DLD1 (cell line): Measurements from ENCODE around the gene RAP1GAP2.

Source experiments
- in situ Hi-C: cut with HindIII; loops from 2 replicates; pipeline ENCODE4 v1.10.0; 2017; ENCODE audit warnings: low sequenced_read_pairs

RAP1GAP2 gene

GRCh38 chr17:2852221-2852620 lies 56.0 kb downstream of the RAP1GAP2 start:
- in situ Hi-C loops, result loop anchor here (5.0 to 25.0 kb wide), 3 partner anchors 65 to 165 kb away; no protein-coding TSS in a partner anchor

DNA sequence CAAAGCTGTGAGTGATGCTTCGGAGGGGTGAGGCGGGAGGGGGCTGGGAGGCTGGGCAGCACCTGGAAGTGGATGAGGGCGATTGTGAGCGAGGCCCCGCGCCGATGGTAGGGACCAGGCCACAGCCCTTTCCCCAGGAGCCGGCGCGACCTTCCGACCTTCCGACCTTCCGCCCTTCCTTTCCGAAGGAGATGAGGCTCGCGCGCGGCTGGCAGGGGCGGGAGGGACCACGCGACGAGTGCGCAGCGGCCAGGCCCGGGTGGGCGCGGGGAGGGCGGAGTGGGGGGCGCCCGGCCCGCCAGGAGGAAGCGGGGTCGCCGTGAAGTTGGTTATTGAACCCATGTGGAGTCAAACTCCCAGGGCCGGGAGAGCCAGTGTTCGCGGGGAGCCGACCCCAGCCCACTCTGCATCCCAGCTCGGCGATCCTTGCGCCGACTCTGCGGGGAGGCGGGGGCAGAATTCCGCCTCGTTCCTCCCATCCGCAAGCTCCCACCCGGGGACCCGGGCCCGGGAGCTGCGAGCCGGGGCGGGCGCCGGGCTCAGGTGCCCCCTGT lies 56.6 kb downstream of the RAP1GAP2 start:
- in situ Hi-C loops, result loop anchor here (5.0 to 25.0 kb wide), 3 partner anchors 64 to 164 kb away; no protein-coding TSS in a partner anchor

DNA sequence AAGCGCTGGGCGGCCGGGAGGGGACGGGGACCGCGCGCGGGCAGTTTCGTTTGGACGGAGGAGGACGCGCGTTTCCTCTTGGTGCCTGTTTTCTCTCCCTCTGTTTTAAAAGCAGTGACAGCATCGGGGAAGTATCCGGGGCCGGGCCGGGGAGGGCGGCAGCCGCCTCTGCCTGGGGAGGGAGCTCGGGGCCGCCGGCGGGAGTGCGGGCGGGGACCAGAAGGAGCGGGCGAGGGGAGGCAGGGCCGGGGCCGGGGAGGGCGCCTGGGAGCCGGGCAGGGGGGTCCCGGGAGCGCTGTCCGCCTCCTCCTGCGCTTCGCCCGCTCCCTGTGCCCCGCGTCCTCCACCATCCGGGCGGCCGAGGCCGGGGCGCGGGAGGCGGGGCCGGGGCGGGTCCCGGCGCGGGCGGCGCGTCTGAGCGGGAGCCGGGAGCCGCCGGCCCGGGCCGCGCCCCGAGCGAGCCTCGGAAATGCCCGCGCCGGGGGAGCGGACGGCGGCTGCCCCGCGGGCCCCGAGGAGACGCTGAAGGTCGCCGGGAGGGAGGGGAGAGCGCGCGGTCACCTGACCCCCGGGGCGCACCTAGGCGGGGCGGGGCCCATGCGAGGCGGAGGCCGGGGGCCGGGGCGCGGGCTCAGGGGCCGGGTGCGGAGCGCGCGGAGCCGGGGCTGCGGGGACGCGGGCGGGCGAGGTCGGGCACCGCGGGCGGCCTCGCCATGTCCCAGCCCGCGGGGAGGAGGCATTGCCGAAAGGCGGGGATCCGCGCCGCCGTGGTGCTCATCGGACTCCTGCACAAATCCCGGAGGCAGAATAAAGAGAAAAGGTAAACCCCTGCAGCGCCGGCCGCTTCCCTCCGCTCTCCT lies 57.3 kb downstream of the RAP1GAP2 start:
- in situ Hi-C loops, result loop anchor here (5.0 to 25.0 kb wide), 3 partner anchors 64 to 164 kb away; no protein-coding TSS in a partner anchor

DNA sequence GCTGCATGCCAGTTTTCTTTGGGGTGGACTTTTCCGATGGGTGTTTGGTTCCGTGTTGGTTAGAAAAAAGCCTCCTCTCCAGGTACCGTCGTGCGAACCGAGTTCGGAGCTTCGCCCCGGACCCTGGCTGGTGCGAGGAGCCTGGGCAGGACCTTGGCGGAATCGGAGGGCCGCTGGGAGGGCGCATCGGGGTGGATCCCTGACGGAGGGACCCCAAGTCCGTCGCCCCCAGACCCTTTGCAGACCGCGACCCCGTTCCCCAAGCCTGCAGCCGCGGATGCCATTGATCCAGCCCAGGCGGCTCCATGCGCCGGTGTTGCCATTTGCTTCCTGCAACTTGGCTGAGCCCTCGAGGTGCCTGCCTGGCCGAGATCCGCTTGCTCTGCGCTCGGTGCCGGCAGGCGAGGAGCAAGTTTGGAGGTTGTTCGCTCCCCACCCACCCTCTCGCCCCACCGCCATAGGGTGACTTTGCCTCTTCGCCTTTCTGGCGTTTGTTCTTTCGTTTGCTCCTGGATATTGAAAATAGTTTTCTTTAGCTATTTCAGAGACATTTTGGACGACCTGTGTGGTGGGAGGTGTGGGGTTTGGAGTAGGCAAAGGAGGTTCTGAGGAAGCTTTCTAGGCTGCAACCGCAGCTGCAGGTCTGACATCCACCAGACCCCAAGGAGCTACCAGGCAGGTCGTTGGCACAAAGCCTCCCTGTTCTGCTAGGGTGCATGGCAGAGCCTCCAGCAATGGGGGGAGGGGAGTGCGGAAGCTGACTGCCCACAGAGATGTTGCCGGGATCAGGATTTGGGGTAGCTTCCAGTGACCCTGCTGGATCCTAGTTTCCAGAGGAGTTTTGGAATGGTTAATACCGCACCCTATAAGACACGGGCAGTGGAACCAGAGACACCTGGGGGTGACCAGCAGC lies 58.2 kb downstream of the RAP1GAP2 start:
- in situ Hi-C loops, result loop anchor here (5.0 to 25.0 kb wide), 3 partner anchors 63 to 163 kb away; no protein-coding TSS in a partner anchor

GRCh38 chr17:2855063-2855600 lies 58.9 kb downstream of the RAP1GAP2 start:
- in situ Hi-C loops, result loop anchor here (25.0 kb wide), 1 partner anchor 93 kb away; no protein-coding TSS in a partner anchor

DNA sequence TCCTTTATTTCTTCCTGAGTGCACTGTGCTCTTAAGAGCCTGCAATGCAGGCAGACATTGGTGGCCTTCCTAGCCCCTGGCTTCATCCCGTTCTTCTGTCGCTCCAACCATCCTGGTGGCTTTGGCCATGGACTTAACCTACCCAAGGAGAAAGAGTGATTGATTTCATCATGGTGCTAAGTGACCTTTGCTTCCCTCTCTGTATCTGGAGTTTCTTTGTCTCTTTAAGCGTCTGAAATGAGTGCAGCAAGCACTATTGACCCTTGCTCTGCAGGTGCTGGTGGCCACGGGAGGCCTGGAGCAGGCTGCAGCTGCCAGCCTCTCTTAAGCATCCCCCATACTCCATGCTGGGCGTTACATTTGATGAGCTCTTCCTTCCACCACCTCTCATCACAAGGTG lies 60.5 kb downstream of the RAP1GAP2 start:
- in situ Hi-C loops, result loop anchor here (25.0 kb wide), 1 partner anchor 94 kb away; no protein-coding TSS in a partner anchor

DNA sequence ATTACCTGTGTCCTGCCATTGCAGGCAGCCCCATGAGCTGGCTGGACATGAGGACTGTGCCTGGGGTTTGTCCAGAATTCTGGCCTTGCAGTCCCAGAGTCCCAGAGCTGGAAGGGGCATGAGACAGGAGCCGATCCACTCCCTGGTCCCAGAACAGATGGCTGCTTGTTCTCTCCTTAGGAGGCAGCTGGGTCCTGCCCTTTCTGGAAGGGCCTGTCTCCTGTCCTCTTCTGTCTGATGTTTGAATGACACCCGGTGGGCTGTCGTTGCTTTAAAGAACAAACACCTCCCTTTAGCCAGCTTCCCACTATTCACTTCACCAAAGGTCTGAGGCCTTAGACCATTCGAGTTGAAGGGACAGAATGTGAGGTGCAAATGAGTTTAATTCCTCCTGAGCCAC lies 63.8 kb downstream of the RAP1GAP2 start:
- in situ Hi-C loops, result loop anchor here (25.0 kb wide), 1 partner anchor 98 kb away; no protein-coding TSS in a partner anchor

DNA sequence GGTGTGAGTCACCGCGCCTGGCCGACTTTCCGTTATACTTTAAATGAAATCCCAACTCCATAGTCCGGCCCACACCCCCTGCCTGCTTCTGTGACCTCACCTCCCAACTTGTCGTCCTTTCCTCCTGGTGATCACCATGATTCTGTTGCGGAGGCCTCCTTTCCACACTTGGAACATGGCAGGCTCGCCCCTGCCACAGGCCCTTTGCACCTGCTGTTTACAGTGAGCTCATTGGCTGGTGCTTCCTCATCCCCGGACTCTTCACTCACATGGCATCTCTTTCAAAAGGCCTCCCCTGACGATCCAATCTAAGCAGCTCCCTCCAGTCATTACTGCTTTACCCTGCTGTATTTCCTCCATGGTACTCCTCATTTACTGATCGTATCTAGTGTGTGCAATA lies 64.6 kb downstream of the RAP1GAP2 start:
- in situ Hi-C loops, result loop anchor here (25.0 kb wide), 1 partner anchor 99 kb away; no protein-coding TSS in a partner anchor

GRCh38 chr17:2862197-2862596 lies 66.0 kb downstream of the RAP1GAP2 start:
- in situ Hi-C loops, result loop anchor here (25.0 kb wide), 1 partner anchor 100 kb away; no protein-coding TSS in a partner anchor

- in situ Hi-C loops, result loop anchor here (25.0 kb wide), 1 partner anchor 101 kb away; no protein-coding TSS in a partner anchor
Measured at GRCh38 chr17:2863204-2863603, 67.0 kb downstream of the RAP1GAP2 start.

DNA sequence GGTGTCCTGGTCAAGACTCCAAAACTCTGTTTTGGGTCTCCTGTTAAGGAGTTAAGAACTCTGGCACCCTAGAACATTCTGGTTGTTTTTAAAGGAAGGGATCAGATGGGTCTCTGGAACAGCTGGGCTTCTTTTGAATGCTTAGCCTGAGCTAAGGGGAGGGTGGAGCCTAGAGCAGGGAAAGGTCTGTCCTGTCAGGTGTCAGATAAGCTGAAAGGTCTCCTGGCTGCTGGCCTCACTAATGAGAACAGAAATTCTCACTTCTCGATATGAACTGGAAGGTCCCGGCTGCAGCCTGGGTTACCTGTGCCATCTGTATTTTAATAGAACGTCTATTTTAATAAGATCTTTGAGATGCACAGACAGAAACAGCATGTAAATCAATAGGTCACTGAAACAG lies 69.0 kb downstream of the RAP1GAP2 start:
- in situ Hi-C loops, result loop anchor here (25.0 kb wide), 1 partner anchor 103 kb away; no protein-coding TSS in a partner anchor

DNA sequence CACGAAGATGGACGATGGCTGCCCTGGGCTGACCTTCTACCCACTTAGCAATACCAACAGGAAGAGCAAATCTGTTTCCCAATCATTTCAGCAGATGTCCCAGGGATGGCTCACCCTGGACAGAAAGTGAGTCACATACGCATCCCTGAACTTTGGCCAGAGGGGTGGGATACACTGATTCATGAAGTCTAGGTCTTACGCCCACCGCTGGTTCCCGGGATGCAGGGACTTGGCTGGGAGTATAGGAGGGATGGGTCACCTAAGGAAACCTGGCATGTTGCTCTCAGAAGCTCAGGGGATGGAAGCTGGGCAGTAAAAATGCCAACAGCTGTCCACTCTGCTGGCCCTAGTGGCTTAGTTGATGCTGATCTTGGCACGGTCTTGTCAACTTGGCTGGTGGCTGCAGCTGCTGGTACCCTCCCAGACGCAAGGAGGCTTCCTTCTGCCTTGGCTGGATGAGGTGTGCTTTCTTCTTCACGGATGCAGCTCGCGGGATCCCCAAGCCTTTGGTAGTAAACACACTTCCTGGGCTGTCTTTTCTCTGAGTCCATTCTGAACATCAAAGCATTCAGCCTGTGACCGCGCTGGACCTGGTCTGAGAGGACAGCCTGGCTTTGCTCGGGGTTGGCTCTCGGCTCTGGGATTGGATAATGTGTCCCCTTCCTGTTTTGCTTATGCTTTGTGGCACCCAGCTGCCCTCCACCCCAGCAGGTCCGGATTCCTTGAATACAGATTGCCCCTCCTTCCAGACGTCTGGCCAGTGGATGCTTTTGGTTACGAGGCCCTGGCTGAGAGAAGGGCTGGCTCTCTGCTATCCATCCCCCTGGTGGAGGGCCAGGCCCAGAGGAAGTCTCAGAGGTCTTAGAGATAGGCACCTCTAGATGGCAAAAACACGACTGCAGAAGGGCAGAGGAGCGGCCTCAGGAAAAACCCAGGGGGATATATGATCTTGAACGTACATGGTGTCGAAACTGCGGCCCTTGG lies 71.5 kb downstream of the RAP1GAP2 start:
- in situ Hi-C loops, result loop anchor here (25.0 kb wide), 1 partner anchor 105 kb away; no protein-coding TSS in a partner anchor

- in situ Hi-C loops, result loop anchor here (25.0 kb wide), 1 partner anchor 107 kb away; no protein-coding TSS in a partner anchor
Measured at GRCh38 chr17:2869604-2870003, 73.4 kb downstream of the RAP1GAP2 start.

- in situ Hi-C loops, result loop anchor here (25.0 kb wide), 1 partner anchor 109 kb away; no protein-coding TSS in a partner anchor
Measured at GRCh38 chr17:2871205-2871604, 75.0 kb downstream of the RAP1GAP2 start.

GRCh38 chr17:2871720-2872119 lies 75.5 kb downstream of the RAP1GAP2 start:
- in situ Hi-C loops, result loop anchor here (25.0 kb wide), 1 partner anchor 109 kb away; no protein-coding TSS in a partner anchor

DNA sequence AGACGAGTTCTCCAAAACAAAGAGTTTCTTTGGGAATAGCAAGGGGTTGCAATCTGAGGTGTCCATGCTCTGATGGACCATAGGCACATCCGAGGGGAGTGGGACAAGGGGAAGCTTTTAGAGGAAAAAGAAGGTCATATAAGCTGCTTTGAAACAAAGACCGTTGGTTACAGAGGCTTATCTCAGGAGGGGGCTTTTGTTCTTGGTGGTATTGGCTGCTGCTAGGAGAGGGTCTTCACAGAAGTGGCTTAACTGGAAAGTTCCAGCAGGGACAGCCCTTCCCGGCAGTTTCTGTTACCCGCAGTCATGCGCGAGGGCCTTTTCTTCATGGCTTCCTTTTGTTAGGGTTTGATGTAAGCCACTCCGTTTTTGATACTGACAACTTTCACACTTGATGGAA lies 76.0 kb downstream of the RAP1GAP2 start:
- in situ Hi-C loops, result loop anchor here (25.0 kb wide), 1 partner anchor 110 kb away; no protein-coding TSS in a partner anchor

DNA sequence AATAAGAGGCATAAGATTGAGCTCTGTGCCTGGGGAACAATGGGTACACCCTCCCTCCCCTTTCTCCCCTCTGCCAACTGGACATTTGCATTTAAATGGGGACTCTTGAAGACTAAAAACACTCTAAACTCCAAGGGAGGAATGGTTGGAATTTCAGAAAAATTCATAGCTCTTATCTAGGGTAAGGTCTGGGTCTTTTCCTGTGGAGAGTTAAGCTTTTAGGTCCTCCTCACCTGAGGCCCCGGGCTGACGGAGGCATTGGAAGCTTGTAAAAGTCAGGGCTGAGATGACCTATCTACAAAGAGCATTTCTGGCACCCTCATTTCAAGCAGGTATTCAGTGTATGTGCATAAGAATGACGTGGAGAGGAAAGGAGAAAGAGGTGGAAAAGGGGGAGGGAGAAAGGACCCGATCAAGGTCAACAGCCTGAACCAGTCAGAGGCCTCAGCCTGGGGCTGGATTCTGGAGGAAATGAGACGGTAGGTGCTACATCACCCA lies 78.0 kb downstream of the RAP1GAP2 start:
- in situ Hi-C loops, result loop anchor here (25.0 kb wide), 1 partner anchor 112 kb away; no protein-coding TSS in a partner anchor

GRCh38 chr17:2875608-2876007 lies 79.4 kb downstream of the RAP1GAP2 start:
- in situ Hi-C loops, result no loop called here
